GM10248 (cell line): Measurements from ENCODE around the gene PTPRN2.
"Not testable (repeated sequence)": the region's sequence is repeated elsewhere in the genome, so short reads cannot be mapped to it uniquely, and the experiment has no call there.

Source experiments
- CTCF ChIA-PET: fragments of 300-600 bp; sonication (Branson Sonifier 250); formaldehyde crosslinking; extraction: SDS; loops from one replicate; lab custom pipeline; 2021; ENCODE audit warnings: antibody characterized with exemption; lab: Yijun Ruan, JAX
- POLR2A ChIA-PET: fragments of 350-650 bp; sonication (Branson Sonifier 250); formaldehyde crosslinking; extraction: SDS; loops from one replicate; lab custom pipeline; 2020; ENCODE audit warnings: antibody characterized with exemption; lab: Yijun Ruan, JAX
- DNase-seq: peaks from one replicate; pipeline ENCODE4 v3.0.0; 2012; ENCODE audit errors: extremely low spot score
- CTCF ChIP-seq: IDR thresholded peaks from 2 replicates; pipeline ENCODE4 v1.5.1; 2012; ENCODE audit warnings: mild to moderate bottlenecking, low read depth; ENCODE audit errors: extremely low read depth, missing control alignments, control extremely low read depth

PTPRN2 gene

GRCh38 chr7:158166386-158167340, 421.0 kb downstream of the PTPRN2 start:
- DNase-seq: no peak
- CTCF ChIA-PET: no interaction called here
- POLR2A ChIA-PET: no interaction called here
- TF ChIP-seq CTCF: no peak

GRCh38 chr7:158165711-158166110, 421.9 kb downstream of the PTPRN2 start:
- ChIA-PET CTCF (no interaction called here), POLR2A (no interaction called here)
- DNase-seq: no peak
- no peak for TF ChIP-seq CTCF

- CTCF ChIA-PET: no interaction called here
- DNase-seq: no peak
- no peak for TF ChIP-seq CTCF
- POLR2A ChIA-PET: no interaction called here
Observed at GRCh38 chr7:158164101-158165095, 423.2 kb downstream of the PTPRN2 start.

GRCh38 chr7:158161194-158161593, 426.4 kb downstream of the PTPRN2 start:
- no peak for DNase-seq
- ChIA-PET CTCF (no interaction called here), POLR2A (no interaction called here)
- TF ChIP-seq CTCF: no peak

GRCh38 chr7:158160199-158160598, 427.4 kb downstream of the PTPRN2 start:
- CTCF ChIA-PET: no interaction called here
- POLR2A ChIA-PET: no interaction called here
- TF ChIP-seq CTCF: no peak
- no peak for DNase-seq

GRCh38 chr7:158157460-158157859, 430.2 kb downstream of the PTPRN2 start:
- TF ChIP-seq CTCF: no peak
- POLR2A ChIA-PET: no interaction called here
- CTCF ChIA-PET: no interaction called here
- DNase-seq: no peak

GRCh38 chr7:158151273-158151672, 436.4 kb downstream of the PTPRN2 start:
- DNase-seq, CTCF ChIA-PET, POLR2A ChIA-PET: not testable (repeated sequence)
